ENCODE measurements around the gene CHCHD1. TPM values are rescaled to one million over a fixed set of nuclear protein-coding genes. Genes with fewer than 3 reads are reported as not detected.

Gene CHCHD1
- polyA plus RNA-seq, 2 of the 4 experiments (the other 2 are of a cell fraction), result 75.4 to 80.6 TPM

DNA sequence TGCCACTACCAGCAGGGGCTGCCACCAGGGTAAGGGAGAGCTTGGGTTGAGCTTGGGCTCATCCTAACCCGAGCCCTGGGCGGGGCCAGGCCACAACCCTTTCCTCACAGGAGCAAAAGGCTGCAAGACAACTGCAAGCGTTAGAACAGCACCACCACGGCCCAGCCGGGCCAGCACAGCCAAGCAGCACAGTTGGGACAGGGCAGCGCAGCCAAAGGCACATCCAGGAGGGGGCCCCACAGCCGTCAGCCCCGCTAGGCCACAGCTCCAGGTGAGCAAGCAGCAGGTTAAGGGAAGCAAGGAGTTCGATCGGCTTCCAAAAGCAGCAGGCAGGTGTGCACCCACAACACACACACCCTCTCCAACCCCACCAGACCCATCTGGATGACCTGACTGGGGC is 36.6 kb downstream of the CHCHD1 start:
- POLR2A ChIA-PET, result no interaction called here
- H3K4me3 ChIP-seq, result no peak overlapping the region
- no peak overlapping the region for H3K27ac ChIP-seq
- ATAC-seq (peak; percentile 58 to 59; a peak in 5 of 6 replicates), FAIRE-seq (no peak), DNase-seq (ENCODE audit: low read depth in 1 of 2, low spot score in 1 of 2) (no peak)
- no peak for TF ChIP-seq ZFP36 (IDR thresholded peaks at IDR 0.05; ENCODE audit: borderline replicate concordance, partially characterized antibody)
- no peak for TF ChIP-seq HDAC2 (IDR thresholded peaks at IDR 0.05)
- TF ChIP-seq BHLHE40 (IDR thresholded peaks at IDR 0.05; ENCODE audit: low read depth, low read length), result no peak
- no peak for TF ChIP-seq NR3C1 (IDR thresholded peaks at IDR 0.05)
- TF ChIP-seq GATA3 (IDR thresholded peaks at IDR 0.05; ENCODE audit: borderline replicate concordance), result no peak
- TF ChIP-seq, protein P1, sequence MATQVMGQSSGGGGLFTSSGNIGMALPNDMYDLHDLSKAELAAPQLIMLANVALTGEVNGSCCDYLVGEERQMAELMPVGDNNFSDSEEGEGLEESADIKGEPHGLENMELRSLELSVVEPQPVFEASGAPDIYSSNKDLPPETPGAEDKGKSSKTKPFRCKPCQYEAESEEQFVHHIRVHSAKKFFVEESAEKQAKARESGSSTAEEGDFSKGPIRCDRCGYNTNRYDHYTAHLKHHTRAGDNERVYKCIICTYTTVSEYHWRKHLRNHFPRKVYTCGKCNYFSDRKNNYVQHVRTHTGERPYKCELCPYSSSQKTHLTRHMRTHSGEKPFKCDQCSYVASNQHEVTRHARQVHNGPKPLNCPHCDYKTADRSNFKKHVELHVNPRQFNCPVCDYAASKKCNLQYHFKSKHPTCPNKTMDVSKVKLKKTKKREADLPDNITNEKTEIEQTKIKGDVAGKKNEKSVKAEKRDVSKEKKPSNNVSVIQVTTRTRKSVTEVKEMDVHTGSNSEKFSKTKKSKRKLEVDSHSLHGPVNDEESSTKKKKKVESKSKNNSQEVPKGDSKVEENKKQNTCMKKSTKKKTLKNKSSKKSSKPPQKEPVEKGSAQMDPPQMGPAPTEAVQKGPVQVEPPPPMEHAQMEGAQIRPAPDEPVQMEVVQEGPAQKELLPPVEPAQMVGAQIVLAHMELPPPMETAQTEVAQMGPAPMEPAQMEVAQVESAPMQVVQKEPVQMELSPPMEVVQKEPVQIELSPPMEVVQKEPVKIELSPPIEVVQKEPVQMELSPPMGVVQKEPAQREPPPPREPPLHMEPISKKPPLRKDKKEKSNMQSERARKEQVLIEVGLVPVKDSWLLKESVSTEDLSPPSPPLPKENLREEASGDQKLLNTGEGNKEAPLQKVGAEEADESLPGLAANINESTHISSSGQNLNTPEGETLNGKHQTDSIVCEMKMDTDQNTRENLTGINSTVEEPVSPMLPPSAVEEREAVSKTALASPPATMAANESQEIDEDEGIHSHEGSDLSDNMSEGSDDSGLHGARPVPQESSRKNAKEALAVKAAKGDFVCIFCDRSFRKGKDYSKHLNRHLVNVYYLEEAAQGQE (IDR thresholded peaks at IDR 0.05), result no peak
- no peak overlapping the region for H3K4me2 ChIP-seq
- 93% methylated on average over 6 of the region's 10 CpGs for WGBS (ENCODE audit: missing lambda C conversion rate)
- CTCF ChIA-PET, result interaction anchor here (1.1 to 1.9 kb wide), 5 partner anchors 9 to 18 kb away, joined by 3 to 6 read pairs (median 4); no protein-coding TSS in a partner anchor
- H3K4me1 ChIP-seq, result no peaks in the 10 kb centered on the region
- H3K9me3 ChIP-seq, result no peaks in the 10 kb centered on the region

DNA sequence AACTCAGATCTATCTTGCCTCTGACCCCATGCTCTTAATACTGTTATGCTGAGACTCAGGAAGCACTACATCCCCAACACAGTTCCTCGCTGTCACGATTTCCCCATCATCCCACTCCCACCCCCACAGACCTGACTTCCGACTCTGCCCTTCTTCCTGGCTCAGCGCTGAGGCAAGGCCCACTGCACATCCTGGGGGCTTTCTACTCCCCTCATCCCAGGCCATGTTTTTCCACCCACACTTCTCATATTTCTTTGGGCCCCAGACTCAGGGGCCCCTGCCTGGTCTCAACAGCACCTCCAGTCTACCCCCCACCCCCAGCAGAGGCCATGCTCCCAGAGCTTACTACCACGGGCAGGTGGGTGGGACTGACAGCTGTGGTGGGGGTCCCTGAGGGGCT is 37.2 kb downstream of the CHCHD1 start:
- TF ChIP-seq ZNF302 (CRISPR knock-in tag; IDR thresholded peaks at IDR 0.05) (no peak), NR3C1 (IDR thresholded peaks at IDR 0.05) (no peak), RAD21 (conservative IDR thresholded peaks at IDR 0.05 in 1 of 2, IDR thresholded peaks at IDR 0.05 in 1 of 2) (no peak), PHF8 (IDR thresholded peaks at IDR 0.05; ENCODE audit: borderline replicate concordance, low read depth) (no peak), HOXB5 (CRISPR knock-in tag; IDR thresholded peaks at IDR 0.05) (no peak), RCOR1 (IDR thresholded peaks at IDR 0.05; ENCODE audit: low read depth, low read length) (no peak), CHD4 (IDR thresholded peaks at IDR 0.05; ENCODE audit: borderline replicate concordance) (no peak), EHMT2 (IDR thresholded peaks at IDR 0.05; ENCODE audit: low read depth) (no peak), NPAS2 (CRISPR knock-in tag; IDR thresholded peaks at IDR 0.05; ENCODE audit: borderline replicate concordance) (no peak), POLR2AphosphoS2 (conservative IDR thresholded peaks at IDR 0.05; ENCODE audit: low read length) (no peak), JUN (IDR thresholded peaks at IDR 0.05) (no peak), HOXA7 (CRISPR knock-in tag; IDR thresholded peaks at IDR 0.05) (no peak), JUNB (IDR thresholded peaks at IDR 0.05) (no peak), FOXS1 (CRISPR knock-in tag; IDR thresholded peaks at IDR 0.05) (no peak), ESRRA (IDR thresholded peaks at IDR 0.05; ENCODE audit: borderline replicate concordance, low read length) (no peak), GATA3 (IDR thresholded peaks at IDR 0.05; ENCODE audit: borderline replicate concordance) (no peak)
- TF ChIP-seq, protein P2, sequence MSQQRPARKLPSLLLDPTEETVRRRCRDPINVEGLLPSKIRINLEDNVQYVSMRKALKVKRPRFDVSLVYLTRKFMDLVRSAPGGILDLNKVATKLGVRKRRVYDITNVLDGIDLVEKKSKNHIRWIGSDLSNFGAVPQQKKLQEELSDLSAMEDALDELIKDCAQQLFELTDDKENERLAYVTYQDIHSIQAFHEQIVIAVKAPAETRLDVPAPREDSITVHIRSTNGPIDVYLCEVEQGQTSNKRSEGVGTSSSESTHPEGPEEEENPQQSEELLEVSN (IDR thresholded peaks at IDR 0.05; ENCODE audit: borderline replicate concordance, low read depth), result no peak
- TF ChIP-seq, protein P3, sequence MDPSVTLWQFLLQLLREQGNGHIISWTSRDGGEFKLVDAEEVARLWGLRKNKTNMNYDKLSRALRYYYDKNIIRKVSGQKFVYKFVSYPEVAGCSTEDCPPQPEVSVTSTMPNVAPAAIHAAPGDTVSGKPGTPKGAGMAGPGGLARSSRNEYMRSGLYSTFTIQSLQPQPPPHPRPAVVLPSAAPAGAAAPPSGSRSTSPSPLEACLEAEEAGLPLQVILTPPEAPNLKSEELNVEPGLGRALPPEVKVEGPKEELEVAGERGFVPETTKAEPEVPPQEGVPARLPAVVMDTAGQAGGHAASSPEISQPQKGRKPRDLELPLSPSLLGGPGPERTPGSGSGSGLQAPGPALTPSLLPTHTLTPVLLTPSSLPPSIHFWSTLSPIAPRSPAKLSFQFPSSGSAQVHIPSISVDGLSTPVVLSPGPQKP (IDR thresholded peaks at IDR 0.05; ENCODE audit: low read depth, low read length), result no peak
- DNase-seq (ENCODE audit: low read depth in 1 of 2, low spot score in 1 of 2) (no peak), FAIRE-seq (no peak), ATAC-seq (no peak)
- ChIA-PET CTCF (interaction anchor here (1.1 to 2.5 kb wide), 6 partner anchors 8 to 121 kb away, joined by 3 to 12 read pairs (median 5); no protein-coding TSS in a partner anchor), POLR2A (no interaction called here)
- H3K4me3 ChIP-seq, result no peak overlapping the region
- no peaks in the 10 kb centered on the region for H3K4me1 ChIP-seq
- 95% methylated on average over 4 of the region's 5 CpGs for WGBS (ENCODE audit: missing lambda C conversion rate)
- no peaks in the 10 kb centered on the region for H3K9me3 ChIP-seq
- no peak overlapping the region for H3K4me2 ChIP-seq
- no peak overlapping the region for H3K27ac ChIP-seq

Data from A549 (cell line).